Measurements from ENCODE around the gene DEXI.

- TF ChIP-seq TAF1 (IDR thresholded peaks at IDR 0.05; ENCODE audit: borderline replicate concordance, insufficient read depth, low read length) (no peak), POLR2AphosphoS5 (IDR thresholded peaks at IDR 0.05; ENCODE audit: low read depth, low read length) (no peak), FOXP2 (optimal IDR thresholded peaks at IDR 0.05; ENCODE audit: borderline replicate concordance, extremely low read depth, extremely low read length, insufficient read depth) (no peak), SIN3A (IDR thresholded peaks at IDR 0.05; ENCODE audit: borderline replicate concordance, insufficient read depth, low read length) (no peak)
- TF ChIP-seq, protein P1, sequence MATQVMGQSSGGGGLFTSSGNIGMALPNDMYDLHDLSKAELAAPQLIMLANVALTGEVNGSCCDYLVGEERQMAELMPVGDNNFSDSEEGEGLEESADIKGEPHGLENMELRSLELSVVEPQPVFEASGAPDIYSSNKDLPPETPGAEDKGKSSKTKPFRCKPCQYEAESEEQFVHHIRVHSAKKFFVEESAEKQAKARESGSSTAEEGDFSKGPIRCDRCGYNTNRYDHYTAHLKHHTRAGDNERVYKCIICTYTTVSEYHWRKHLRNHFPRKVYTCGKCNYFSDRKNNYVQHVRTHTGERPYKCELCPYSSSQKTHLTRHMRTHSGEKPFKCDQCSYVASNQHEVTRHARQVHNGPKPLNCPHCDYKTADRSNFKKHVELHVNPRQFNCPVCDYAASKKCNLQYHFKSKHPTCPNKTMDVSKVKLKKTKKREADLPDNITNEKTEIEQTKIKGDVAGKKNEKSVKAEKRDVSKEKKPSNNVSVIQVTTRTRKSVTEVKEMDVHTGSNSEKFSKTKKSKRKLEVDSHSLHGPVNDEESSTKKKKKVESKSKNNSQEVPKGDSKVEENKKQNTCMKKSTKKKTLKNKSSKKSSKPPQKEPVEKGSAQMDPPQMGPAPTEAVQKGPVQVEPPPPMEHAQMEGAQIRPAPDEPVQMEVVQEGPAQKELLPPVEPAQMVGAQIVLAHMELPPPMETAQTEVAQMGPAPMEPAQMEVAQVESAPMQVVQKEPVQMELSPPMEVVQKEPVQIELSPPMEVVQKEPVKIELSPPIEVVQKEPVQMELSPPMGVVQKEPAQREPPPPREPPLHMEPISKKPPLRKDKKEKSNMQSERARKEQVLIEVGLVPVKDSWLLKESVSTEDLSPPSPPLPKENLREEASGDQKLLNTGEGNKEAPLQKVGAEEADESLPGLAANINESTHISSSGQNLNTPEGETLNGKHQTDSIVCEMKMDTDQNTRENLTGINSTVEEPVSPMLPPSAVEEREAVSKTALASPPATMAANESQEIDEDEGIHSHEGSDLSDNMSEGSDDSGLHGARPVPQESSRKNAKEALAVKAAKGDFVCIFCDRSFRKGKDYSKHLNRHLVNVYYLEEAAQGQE (IDR thresholded peaks at IDR 0.05; ENCODE audit: insufficient read depth in 1 of 2, low read depth in 2 of 2, low read length in 2 of 2) = no peak
Observed at GRCh38 chr16:10949424-10949970, 7.2 kb upstream of the DEXI start.

Data from PFSK-1 (cell line).